ENCODE measurements around the gene OAF.
"Not testable (repeated sequence)": the region's sequence is repeated elsewhere in the genome, so short reads cannot be mapped to it uniquely, and the experiment has no call there.

OAF gene

DNA sequence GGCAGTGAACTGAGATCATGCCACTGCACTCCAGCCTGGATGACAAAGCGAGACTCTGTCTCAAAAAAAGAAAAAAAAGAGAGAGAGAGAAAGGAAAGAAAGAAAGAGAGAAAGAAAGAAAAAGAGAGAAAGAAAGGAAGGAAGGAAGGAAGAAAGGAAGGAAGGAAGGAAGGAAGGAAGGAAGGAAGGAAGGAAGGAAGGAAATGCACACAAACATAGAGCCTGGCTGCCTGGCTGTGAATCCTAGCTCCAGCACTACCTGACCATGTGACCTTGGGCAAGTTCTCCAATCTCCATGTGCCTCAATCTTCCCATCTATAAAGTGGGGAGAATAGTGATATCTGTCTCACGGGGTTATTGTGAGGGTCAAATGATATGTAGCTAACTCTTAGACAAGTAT, 63.1 kb downstream of the OAF start:
- not testable (repeated sequence) for ATAC-seq

DNA sequence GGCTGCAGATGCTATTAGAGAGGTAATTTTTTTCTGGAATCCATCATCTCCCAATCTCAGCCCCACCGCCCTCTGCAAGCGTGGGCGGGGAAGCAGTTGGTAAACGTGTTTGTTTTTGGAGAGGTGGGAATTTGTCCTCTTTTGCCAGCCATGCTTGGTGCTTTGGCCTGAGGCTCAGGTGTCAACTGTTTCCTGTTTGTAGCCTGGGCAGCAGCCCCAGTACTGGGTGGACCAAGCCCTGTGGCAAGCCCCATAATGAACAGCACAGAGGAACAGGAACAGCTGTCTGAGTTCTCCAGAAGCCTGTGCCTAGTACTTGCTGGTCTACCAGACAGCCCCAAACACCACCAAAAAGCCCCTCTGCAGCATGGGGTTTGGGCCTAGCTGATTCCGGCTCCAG, 68.7 kb downstream of the OAF start:
- ATAC-seq: no peak

All from activated CD4-positive, CD25-positive, alpha-beta regulatory T cell treated with anti-CD3 and anti-CD28 coated beads, Interleukin-2, amount 50 U/mL, for 24 hours (primary cell).